ENCODE measurements around the gene CYP39A1. TPM values are rescaled to one million over a fixed set of nuclear protein-coding genes. Genes with fewer than 3 reads are reported as not detected.

Gene CYP39A1
- total RNA-seq (2022) (0.88 and 1.7 TPM in 2 replicates), Bru-seq, nascent RNA (percentile 26 among the genes with signal in this experiment), BruChase-seq, experiment 1, labeled RNA remaining after a 6-hour chase (percentile 25 among the genes with signal in this experiment), BruChase-seq, experiment 2, labeled RNA remaining after a 2-hour chase (percentile 30 among the genes with signal in this experiment)
- long read RNA-seq, partial matches to known transcripts, result 0 of 1 reads
- long read RNA-seq, other reads (novel, unspliced or antisense), result 1 of 1 reads

GRCh38 chr6:46652603-46653438, at the start of gene CYP39A1, which contains the start of gene SLC25A27:
TSS of gene CYP39A1 (minus strand) at chr6:46652818. CDS start at chr6:46652582, 236 bp downstream.
TSS of gene SLC25A27 (plus strand) at chr6:46652975. CDS start at chr6:46653193, 218 bp downstream.
- intact Hi-C loops (cut with micrococcal nuclease; ENCODE audit: unreplicated experiment), result no loop called here
- no peak for TF ChIP-seq CTCF (IDR thresholded peaks at IDR 0.05; ENCODE audit: unreplicated experiment)

GRCh38 chr6:46699970-46700369, 47.4 kb upstream of the CYP39A1 start:
- H3K4me1 Mint-ChIP-seq (ENCODE audit: low read depth, unreplicated experiment), result no peaks in the 10 kb centered on the region
- CTCF ChIA-PET, result no interaction called here
- no peak for DNase-seq
- H3K27me3 Mint-ChIP-seq (ENCODE audit: unreplicated experiment), result no peaks in the 10 kb centered on the region
- H3K4me3 Mint-ChIP-seq (ENCODE audit: low read depth, unreplicated experiment), result no peak overlapping the region
- intact Hi-C loops (cut with micrococcal nuclease; ENCODE audit: unreplicated experiment), result no loop called here
- TF ChIP-seq CTCF (IDR thresholded peaks at IDR 0.05; ENCODE audit: unreplicated experiment), result no peak
- no peaks in the 10 kb centered on the region for H3K9me3 Mint-ChIP-seq (ENCODE audit: low read depth, unreplicated experiment)
- no TSS peak for BruUV-seq (replicated peaks)
- no peaks in the 10 kb centered on the region for H3K36me3 Mint-ChIP-seq (ENCODE audit: insufficient read depth, unreplicated experiment)
- H3K27ac Mint-ChIP-seq (ENCODE audit: unreplicated experiment), result no peak overlapping the region

More at GRCh38 chr6:46652603-46653438, at the start of gene CYP39A1, which contains the start of gene SLC25A27:
- no peaks in the 10 kb centered on the region for H3K9me3 Mint-ChIP-seq (ENCODE audit: low read depth, unreplicated experiment)
- peaks cover 14% of the 10 kb centered on the region for H3K4me1 Mint-ChIP-seq (ENCODE audit: low read depth, unreplicated experiment)
- H3K27ac Mint-ChIP-seq (ENCODE audit: unreplicated experiment), result peak within 1 kb of the TSS; percentile 91
- H3K4me3 Mint-ChIP-seq (ENCODE audit: low read depth, unreplicated experiment), result peak within 1 kb of the TSS; percentile 100
- CTCF ChIA-PET, result no interaction called here
- peaks cover 20% of the 10 kb centered on the region for H3K36me3 Mint-ChIP-seq (ENCODE audit: insufficient read depth, unreplicated experiment)
- no peaks in the 10 kb centered on the region for H3K27me3 Mint-ChIP-seq (ENCODE audit: unreplicated experiment)
- no TSS peak for BruUV-seq (replicated peaks)
- peak; percentile 95 for DNase-seq

GRCh38 chr6:46690911-46691451, 38.4 kb upstream of the CYP39A1 start:
- no TSS peak for BruUV-seq (replicated peaks)
- H3K9me3 Mint-ChIP-seq (ENCODE audit: low read depth, unreplicated experiment), result no peaks in the 10 kb centered on the region
- no peak for DNase-seq
- CTCF ChIA-PET, result no interaction called here
- H3K36me3 Mint-ChIP-seq (ENCODE audit: insufficient read depth, unreplicated experiment), result no peaks in the 10 kb centered on the region
- no peak for TF ChIP-seq CTCF (IDR thresholded peaks at IDR 0.05; ENCODE audit: unreplicated experiment)
- no peaks in the 10 kb centered on the region for H3K27me3 Mint-ChIP-seq (ENCODE audit: unreplicated experiment)
- H3K4me1 Mint-ChIP-seq (ENCODE audit: low read depth, unreplicated experiment), result no peaks in the 10 kb centered on the region
- no peak overlapping the region for H3K27ac Mint-ChIP-seq (ENCODE audit: unreplicated experiment)
- H3K4me3 Mint-ChIP-seq (ENCODE audit: low read depth, unreplicated experiment), result no peak overlapping the region
- intact Hi-C loops (cut with micrococcal nuclease; ENCODE audit: unreplicated experiment), result no loop called here

GRCh38 chr6:46690141-46690755, 37.6 kb upstream of the CYP39A1 start:
- Mint-ChIP-seq H3K4me1 (ENCODE audit: low read depth, unreplicated experiment) (peaks cover 1% of the 10 kb centered on the region), H3K27ac (ENCODE audit: unreplicated experiment) (no peak overlapping the region), H3K27me3 (ENCODE audit: unreplicated experiment) (no peaks in the 10 kb centered on the region), H3K4me3 (ENCODE audit: low read depth, unreplicated experiment) (no peak overlapping the region), H3K9me3 (ENCODE audit: low read depth, unreplicated experiment) (no peaks in the 10 kb centered on the region), H3K36me3 (ENCODE audit: insufficient read depth, unreplicated experiment) (no peaks in the 10 kb centered on the region)
- BruUV-seq (replicated peaks), result no TSS peak
- CTCF ChIA-PET, result no interaction called here
- DNase-seq, result no peak
- intact Hi-C loops (cut with micrococcal nuclease; ENCODE audit: unreplicated experiment), result no loop called here
- no peak for TF ChIP-seq CTCF (IDR thresholded peaks at IDR 0.05; ENCODE audit: unreplicated experiment)

Measured in Calu3 (cell line).